Esophagus squamous epithelium (tissue), 4 donors: ENCODE results near the gene PSD2.

Experiments
- POLR2A ChIP-seq, 4 donors: fragments of 450-650 bp; IDR thresholded peaks; one replicate each; pipeline ENCODE4 v1.6.1; 2017; ENCODE audit warnings: antibody characterized with exemption in 4 of 4, mild to moderate bottlenecking in 4 of 4, moderate library complexity in 3 of 4
- TF ChIP-seq, protein P1 (sequence below), 6 experiments: fragments of 450-650 bp in 4 of 6; fragments of 200-600 bp in 2 of 6; sonication (generic) in 2 of 6; IDR thresholded peaks; one replicate each; pipeline ENCODE4 v1.5.1; 2016 to 2019; ENCODE audit warnings: antibody characterized with exemption in 6 of 6, mild to moderate bottlenecking in 4 of 6, moderate library complexity in 4 of 6

DNA sequence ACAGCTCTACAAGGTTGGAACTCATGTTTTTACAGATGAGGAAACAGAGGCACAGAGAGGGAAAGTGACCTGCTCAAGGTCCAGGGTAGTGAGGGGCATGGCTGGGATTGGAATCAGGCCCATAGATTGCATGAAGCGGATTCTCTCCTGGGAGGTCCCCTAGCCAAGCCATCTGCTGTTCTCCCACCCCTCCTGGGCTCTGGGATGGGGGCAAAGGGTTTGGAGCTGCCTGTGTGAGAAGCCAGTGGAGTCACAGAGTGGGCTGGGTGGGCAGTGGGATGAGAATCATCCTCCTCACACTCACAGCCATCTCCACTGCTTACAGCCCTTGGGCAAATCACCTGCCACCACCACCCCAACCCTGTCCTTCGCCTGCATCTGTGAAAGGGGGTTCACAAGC is 38.6 kb upstream of the PSD2 start:
- TF ChIP-seq POLR2A (IDR thresholded peaks at IDR 0.05): no peak
- TF ChIP-seq, protein P1, sequence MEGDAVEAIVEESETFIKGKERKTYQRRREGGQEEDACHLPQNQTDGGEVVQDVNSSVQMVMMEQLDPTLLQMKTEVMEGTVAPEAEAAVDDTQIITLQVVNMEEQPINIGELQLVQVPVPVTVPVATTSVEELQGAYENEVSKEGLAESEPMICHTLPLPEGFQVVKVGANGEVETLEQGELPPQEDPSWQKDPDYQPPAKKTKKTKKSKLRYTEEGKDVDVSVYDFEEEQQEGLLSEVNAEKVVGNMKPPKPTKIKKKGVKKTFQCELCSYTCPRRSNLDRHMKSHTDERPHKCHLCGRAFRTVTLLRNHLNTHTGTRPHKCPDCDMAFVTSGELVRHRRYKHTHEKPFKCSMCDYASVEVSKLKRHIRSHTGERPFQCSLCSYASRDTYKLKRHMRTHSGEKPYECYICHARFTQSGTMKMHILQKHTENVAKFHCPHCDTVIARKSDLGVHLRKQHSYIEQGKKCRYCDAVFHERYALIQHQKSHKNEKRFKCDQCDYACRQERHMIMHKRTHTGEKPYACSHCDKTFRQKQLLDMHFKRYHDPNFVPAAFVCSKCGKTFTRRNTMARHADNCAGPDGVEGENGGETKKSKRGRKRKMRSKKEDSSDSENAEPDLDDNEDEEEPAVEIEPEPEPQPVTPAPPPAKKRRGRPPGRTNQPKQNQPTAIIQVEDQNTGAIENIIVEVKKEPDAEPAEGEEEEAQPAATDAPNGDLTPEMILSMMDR (IDR thresholded peaks at IDR 0.05): no peak
